ENCODE measurements around the gene GLRX3. TPM values are rescaled to one million over a fixed set of nuclear protein-coding genes. Genes with fewer than 3 reads are reported as not detected.

The GLRX3 gene
- total and polyA plus RNA-seq, 10 of the 15 experiments (the other 5 are each of a cell fraction or from before 2014, with no cell fraction given), result 94.7 to 209 (median 131) TPM

GRCh38 chr10:130136226-130137089 lies at the start of gene GLRX3 (continued):
- no peak for TF ChIP-seq FOS (IDR thresholded peaks at IDR 0.05; ENCODE audit: borderline replicate concordance, extremely low read depth, insufficient read length)
- no peak for TF ChIP-seq FOXM1 (IDR thresholded peaks at IDR 0.05; ENCODE audit: low read depth, low read length)
- no peak for TF ChIP-seq FOXK2 (IDR thresholded peaks at IDR 0.05)
- TF ChIP-seq ZZZ3 (IDR thresholded peaks at IDR 0.05; ENCODE audit: control insufficient read depth, insufficient read length, low read depth), result no peak
- TF ChIP-seq BCL11A (IDR thresholded peaks at IDR 0.05; ENCODE audit: low read depth, low read length), result no peak
- TF ChIP-seq WRNIP1 (IDR thresholded peaks at IDR 0.05; ENCODE audit: borderline replicate concordance, low read depth, low read length), result no peak
- no peak for TF ChIP-seq CTCF (IDR thresholded peaks at IDR 0.05 in 2 of 3, conservative IDR thresholded peaks at IDR 0.05 in 1 of 3; ENCODE audit: control insufficient read depth in 2 of 3, extremely low read depth in 1 of 3, insufficient read depth in 1 of 3, low read depth in 3 of 3, low read length in 3 of 3)
- peak; percentile 75 for TF ChIP-seq IKZF1 (conservative IDR thresholded peaks at IDR 0.05)
- 0 out of 2 replicates have a peak, but pooled peaks have one; percentile 50 for TF ChIP-seq HDAC2 (IDR thresholded peaks at IDR 0.05)
- TF ChIP-seq ZSCAN29 (IDR thresholded peaks at IDR 0.05), result no peak
- TF ChIP-seq IKZF2 (IDR thresholded peaks at IDR 0.05), result no peak
- TF ChIP-seq GATAD2B (conservative IDR thresholded peaks at IDR 0.05; ENCODE audit: low read depth), result peak; percentile 84; the same call in 1 of the 2 replicates
- no peak for TF ChIP-seq STAT3 (IDR thresholded peaks at IDR 0.05; ENCODE audit: low read depth, low read length)
- peak; percentile 79 to 97 for TF ChIP-seq SRF (IDR thresholded peaks at IDR 0.05; ENCODE audit: low read depth in 2 of 2, low read length in 2 of 2)
- peak; percentile 48 for TF ChIP-seq RELA (IDR thresholded peaks at IDR 0.05; ENCODE audit: borderline replicate concordance, partially characterized antibody)
- no peak for TF ChIP-seq RAD21 (IDR thresholded peaks at IDR 0.05; ENCODE audit: insufficient read depth, low read depth, low read length)
- TF ChIP-seq MLLT1 (IDR thresholded peaks at IDR 0.05), result peak; percentile 100
- TF ChIP-seq BHLHE40 (IDR thresholded peaks at IDR 0.05; ENCODE audit: borderline replicate concordance in 1 of 2, low read depth in 2 of 2, low read length in 1 of 2), result peak; percentile 13 to 46; a peak in 2 of 4 replicates
- no peak for TF ChIP-seq EP300 (IDR thresholded peaks at IDR 0.05; ENCODE audit: borderline replicate concordance in 1 of 2, control insufficient read depth in 1 of 2, low read depth in 2 of 2, low read length in 2 of 2)
- 0 out of 2 replicates have a peak, but pooled peaks have one; percentile 61 for TF ChIP-seq DPF2 (IDR thresholded peaks at IDR 0.05)
- no peak for TF ChIP-seq PRDM15 (CRISPR knock-in tag; IDR thresholded peaks at IDR 0.05)
- no peak for TF ChIP-seq ATF7 (IDR thresholded peaks at IDR 0.05; ENCODE audit: low read depth)
- no peak for TF ChIP-seq ZNF274 (IDR thresholded peaks at IDR 0.05; ENCODE audit: insufficient read depth, insufficient read length)
- no peak for TF ChIP-seq ZBED1 (IDR thresholded peaks at IDR 0.05; ENCODE audit: borderline replicate concordance)
